Measurements from ENCODE around the gene HLA-F.
A peak's percentile ranks its signal among the peaks of the same experiment; 100 is the strongest.

The HLA-F gene

GRCh38 chr6:29680416-29680815 is 42.8 kb upstream of the HLA-F start:
- Mint-ChIP-seq H3K9me3 (peaks cover 16% of the 10 kb centered on the region), H3K4me3 (no peak overlapping the region), H3K27me3 (ENCODE audit: low read depth, poor library complexity) (peaks cover 20% of the 10 kb centered on the region), H3K36me3 (ENCODE audit: low read depth) (no peaks in the 10 kb centered on the region), H3K27ac (no peak overlapping the region), H3K4me1 (peaks cover 5% of the 10 kb centered on the region)
- TF ChIP-seq CTCF (IDR thresholded peaks at IDR 0.05): no peak
- DNase-seq: no peak

GRCh38 chr6:29680904-29681303 is 42.3 kb upstream of the HLA-F start, which contains the start of gene ZFP57:
Gene ZFP57 (minus strand): TSS chr6:29681152. CDS start chr6:29677003, 4,149 bp downstream.
- peaks cover 5% of the 10 kb centered on the region for H3K4me1 Mint-ChIP-seq
- H3K36me3 Mint-ChIP-seq (ENCODE audit: low read depth): no peaks in the 10 kb centered on the region
- no peak within 1 kb of the TSS for H3K4me3 Mint-ChIP-seq
- no peak within 1 kb of the TSS for H3K27ac Mint-ChIP-seq
- DNase-seq: no peak
- H3K27me3 Mint-ChIP-seq (ENCODE audit: low read depth, poor library complexity): peaks cover 20% of the 10 kb centered on the region
- H3K9me3 Mint-ChIP-seq: peaks cover 15% of the 10 kb centered on the region
- no peak for TF ChIP-seq CTCF (IDR thresholded peaks at IDR 0.05)

GRCh38 chr6:29681811-29682210 is 41.4 kb upstream of the HLA-F start:
- no peak for DNase-seq
- no peak for TF ChIP-seq CTCF (IDR thresholded peaks at IDR 0.05)
- Mint-ChIP-seq H3K36me3 (ENCODE audit: low read depth) (no peaks in the 10 kb centered on the region), H3K4me1 (peaks cover 5% of the 10 kb centered on the region), H3K27ac (no peak overlapping the region), H3K9me3 (peaks cover 12% of the 10 kb centered on the region), H3K4me3 (no peak overlapping the region), H3K27me3 (ENCODE audit: low read depth, poor library complexity) (peaks cover 20% of the 10 kb centered on the region)

- Mint-ChIP-seq H3K27me3 (ENCODE audit: low read depth, poor library complexity) (peaks cover 19% of the 10 kb centered on the region), H3K9me3 (peaks cover 4% of the 10 kb centered on the region)
Measured at GRCh38 chr6:29685718-29686326, 37.4 kb upstream of the HLA-F start.

GRCh38 chr6:29694637-29695036 is 28.6 kb upstream of the HLA-F start:
- H3K27me3 Mint-ChIP-seq (ENCODE audit: low read depth, poor library complexity): peaks cover 10% of the 10 kb centered on the region
- TF ChIP-seq CTCF (IDR thresholded peaks at IDR 0.05): no peak
- DNase-seq: no peak
- H3K27ac Mint-ChIP-seq: no peak overlapping the region
- peaks cover 30% of the 10 kb centered on the region for H3K9me3 Mint-ChIP-seq
- H3K36me3 Mint-ChIP-seq (ENCODE audit: low read depth): peaks cover 10% of the 10 kb centered on the region
- H3K4me1 Mint-ChIP-seq: no peaks in the 10 kb centered on the region
- H3K4me3 Mint-ChIP-seq: no peak overlapping the region

More at GRCh38 chr6:29685718-29686326, 37.4 kb upstream of the HLA-F start:
- peak; percentile 8 for DNase-seq
- Mint-ChIP-seq H3K36me3 (ENCODE audit: low read depth) (no peaks in the 10 kb centered on the region), H3K27ac (no peak overlapping the region), H3K4me1 (no peaks in the 10 kb centered on the region), H3K4me3 (no peak overlapping the region)
- TF ChIP-seq CTCF (IDR thresholded peaks at IDR 0.05): no peak
